ENCODE data around the gene ACTR6. TPM values are rescaled to one million over a fixed set of nuclear protein-coding genes. Genes with fewer than 3 reads are reported as not detected.

The ACTR6 gene
- total RNA-seq, 1 donor from 2014 or later, result 36.0 TPM

DNA sequence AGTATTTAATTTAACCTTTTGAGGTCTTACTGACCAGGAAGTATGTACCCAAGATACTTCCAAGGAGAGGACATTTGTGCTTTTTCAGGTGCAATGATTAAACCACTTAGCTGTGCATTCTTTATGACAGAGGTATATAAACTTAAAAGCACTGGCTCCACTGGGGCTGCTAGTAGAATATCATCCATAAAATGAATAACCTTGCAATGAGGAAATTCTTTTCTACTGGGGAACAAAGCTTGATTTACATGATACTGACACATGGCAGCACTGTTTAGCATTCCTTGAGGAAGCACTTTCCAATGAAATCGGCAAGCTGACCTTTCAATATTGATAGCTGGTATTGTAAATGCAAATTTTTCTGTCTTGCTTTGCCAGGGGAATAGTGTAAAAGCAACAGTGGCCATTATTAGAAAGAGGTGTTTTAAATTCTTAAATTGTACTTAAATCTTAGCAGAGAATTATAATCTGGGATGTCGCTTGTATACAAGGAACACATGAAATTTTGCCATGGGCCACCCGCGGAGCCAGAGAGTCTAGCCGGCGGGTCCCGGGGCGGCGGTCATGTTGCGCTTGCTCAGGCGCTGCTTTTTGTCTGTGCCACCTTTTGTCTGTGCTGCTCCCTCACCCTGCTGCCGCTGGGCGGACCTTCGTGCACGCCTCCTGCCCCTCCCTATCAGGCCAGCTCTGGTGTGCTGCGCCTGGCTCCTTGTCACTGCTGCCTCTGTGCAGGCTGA lies 37.0 kb upstream of the ACTR6 start:
- Mint-ChIP-seq H3K9me3 (ENCODE audit: unreplicated experiment) (peaks cover 5% of the 10 kb centered on the region), H3K36me3 (ENCODE audit: unreplicated experiment) (peaks cover 5% of the 10 kb centered on the region), H3K4me3 (ENCODE audit: unreplicated experiment) (peak overlapping the region; percentile 76), H3K27me3 (ENCODE audit: unreplicated experiment) (peaks cover 5% of the 10 kb centered on the region), H3K27ac (ENCODE audit: unreplicated experiment) (peak overlapping the region; percentile 90), H3K4me1 (ENCODE audit: low read depth, unreplicated experiment) (peaks cover 4% of the 10 kb centered on the region)
- TF ChIP-seq, protein P1, sequence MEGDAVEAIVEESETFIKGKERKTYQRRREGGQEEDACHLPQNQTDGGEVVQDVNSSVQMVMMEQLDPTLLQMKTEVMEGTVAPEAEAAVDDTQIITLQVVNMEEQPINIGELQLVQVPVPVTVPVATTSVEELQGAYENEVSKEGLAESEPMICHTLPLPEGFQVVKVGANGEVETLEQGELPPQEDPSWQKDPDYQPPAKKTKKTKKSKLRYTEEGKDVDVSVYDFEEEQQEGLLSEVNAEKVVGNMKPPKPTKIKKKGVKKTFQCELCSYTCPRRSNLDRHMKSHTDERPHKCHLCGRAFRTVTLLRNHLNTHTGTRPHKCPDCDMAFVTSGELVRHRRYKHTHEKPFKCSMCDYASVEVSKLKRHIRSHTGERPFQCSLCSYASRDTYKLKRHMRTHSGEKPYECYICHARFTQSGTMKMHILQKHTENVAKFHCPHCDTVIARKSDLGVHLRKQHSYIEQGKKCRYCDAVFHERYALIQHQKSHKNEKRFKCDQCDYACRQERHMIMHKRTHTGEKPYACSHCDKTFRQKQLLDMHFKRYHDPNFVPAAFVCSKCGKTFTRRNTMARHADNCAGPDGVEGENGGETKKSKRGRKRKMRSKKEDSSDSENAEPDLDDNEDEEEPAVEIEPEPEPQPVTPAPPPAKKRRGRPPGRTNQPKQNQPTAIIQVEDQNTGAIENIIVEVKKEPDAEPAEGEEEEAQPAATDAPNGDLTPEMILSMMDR (IDR thresholded peaks at IDR 0.05; ENCODE audit: partially characterized antibody, unreplicated experiment), result no peak
- DNase-seq, result peak; percentile 85

GRCh38 chr12:100164153-100164704 lies 36.4 kb upstream of the ACTR6 start:
- H3K4me1 Mint-ChIP-seq (ENCODE audit: low read depth, unreplicated experiment), result peaks cover 3% of the 10 kb centered on the region
- H3K9me3 Mint-ChIP-seq (ENCODE audit: unreplicated experiment), result peaks cover 5% of the 10 kb centered on the region
- H3K4me3 Mint-ChIP-seq (ENCODE audit: unreplicated experiment), result peak overlapping the region; percentile 76
- no peak for DNase-seq
- H3K36me3 Mint-ChIP-seq (ENCODE audit: unreplicated experiment), result peaks cover 5% of the 10 kb centered on the region
- H3K27me3 Mint-ChIP-seq (ENCODE audit: unreplicated experiment), result peaks cover 5% of the 10 kb centered on the region
- peak overlapping the region; percentile 90 for H3K27ac Mint-ChIP-seq (ENCODE audit: unreplicated experiment)
- TF ChIP-seq, protein P1 (IDR thresholded peaks at IDR 0.05; ENCODE audit: partially characterized antibody, unreplicated experiment), result no peak

- peaks cover 4% of the 10 kb centered on the region for H3K4me1 Mint-ChIP-seq (ENCODE audit: low read depth, unreplicated experiment)
- peaks cover 5% of the 10 kb centered on the region for H3K27me3 Mint-ChIP-seq (ENCODE audit: unreplicated experiment)
- H3K4me3 Mint-ChIP-seq (ENCODE audit: unreplicated experiment), result no peak overlapping the region
- no peak for DNase-seq
- peak overlapping the region; percentile 38 for H3K27ac Mint-ChIP-seq (ENCODE audit: unreplicated experiment)
- TF ChIP-seq, protein P1 (IDR thresholded peaks at IDR 0.05; ENCODE audit: partially characterized antibody, unreplicated experiment), result no peak
- peaks cover 5% of the 10 kb centered on the region for H3K36me3 Mint-ChIP-seq (ENCODE audit: unreplicated experiment)
- peaks cover 5% of the 10 kb centered on the region for H3K9me3 Mint-ChIP-seq (ENCODE audit: unreplicated experiment)
Observed at GRCh38 chr12:100165356-100165755, 35.3 kb upstream of the ACTR6 start.

DNA sequence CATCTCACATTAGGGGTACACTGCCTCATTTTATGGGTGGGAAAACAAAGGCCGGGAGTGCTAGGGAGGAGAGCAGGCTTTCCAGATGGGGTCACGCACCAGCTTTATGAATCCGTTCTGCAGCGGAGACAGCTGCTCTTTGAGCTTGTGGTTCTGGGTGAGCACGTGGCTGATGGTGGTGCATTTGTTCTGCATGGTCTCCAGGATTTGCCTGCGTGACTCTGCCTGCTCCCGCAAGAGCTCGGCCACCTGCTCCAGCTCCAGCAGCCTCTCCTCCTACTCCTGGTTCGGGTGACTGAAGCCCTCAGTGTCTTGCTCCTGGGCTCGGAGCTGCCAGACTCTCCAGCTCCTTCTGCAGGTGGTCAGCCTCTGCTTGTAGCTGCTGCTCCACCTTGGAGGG lies 34.4 kb upstream of the ACTR6 start:
- no peak overlapping the region for H3K27ac Mint-ChIP-seq (ENCODE audit: unreplicated experiment)
- peaks cover 4% of the 10 kb centered on the region for H3K4me1 Mint-ChIP-seq (ENCODE audit: low read depth, unreplicated experiment)
- peaks cover 5% of the 10 kb centered on the region for H3K36me3 Mint-ChIP-seq (ENCODE audit: unreplicated experiment)
- peaks cover 3% of the 10 kb centered on the region for H3K9me3 Mint-ChIP-seq (ENCODE audit: unreplicated experiment)
- H3K4me3 Mint-ChIP-seq (ENCODE audit: unreplicated experiment), result no peak overlapping the region
- DNase-seq, result no peak
- TF ChIP-seq, protein P1 (IDR thresholded peaks at IDR 0.05; ENCODE audit: partially characterized antibody, unreplicated experiment), result no peak
- H3K27me3 Mint-ChIP-seq (ENCODE audit: unreplicated experiment), result peaks cover 5% of the 10 kb centered on the region

- TF ChIP-seq, protein P1 (IDR thresholded peaks at IDR 0.05; ENCODE audit: partially characterized antibody, unreplicated experiment), result no peak
- H3K9me3 Mint-ChIP-seq (ENCODE audit: unreplicated experiment), result peaks cover 3% of the 10 kb centered on the region
- no peak overlapping the region for H3K4me3 Mint-ChIP-seq (ENCODE audit: unreplicated experiment)
- H3K27ac Mint-ChIP-seq (ENCODE audit: unreplicated experiment), result no peak overlapping the region
- peaks cover 3% of the 10 kb centered on the region for H3K4me1 Mint-ChIP-seq (ENCODE audit: low read depth, unreplicated experiment)
- peaks cover 5% of the 10 kb centered on the region for H3K36me3 Mint-ChIP-seq (ENCODE audit: unreplicated experiment)
- H3K27me3 Mint-ChIP-seq (ENCODE audit: unreplicated experiment), result peaks cover 5% of the 10 kb centered on the region
- no peak for DNase-seq
Observed at GRCh38 chr12:100168562-100168961, 32.1 kb upstream of the ACTR6 start.

Data from glutamatergic neuron (in vitro differentiated cells).